ENCODE results near the gene GPR55.

DNA sequence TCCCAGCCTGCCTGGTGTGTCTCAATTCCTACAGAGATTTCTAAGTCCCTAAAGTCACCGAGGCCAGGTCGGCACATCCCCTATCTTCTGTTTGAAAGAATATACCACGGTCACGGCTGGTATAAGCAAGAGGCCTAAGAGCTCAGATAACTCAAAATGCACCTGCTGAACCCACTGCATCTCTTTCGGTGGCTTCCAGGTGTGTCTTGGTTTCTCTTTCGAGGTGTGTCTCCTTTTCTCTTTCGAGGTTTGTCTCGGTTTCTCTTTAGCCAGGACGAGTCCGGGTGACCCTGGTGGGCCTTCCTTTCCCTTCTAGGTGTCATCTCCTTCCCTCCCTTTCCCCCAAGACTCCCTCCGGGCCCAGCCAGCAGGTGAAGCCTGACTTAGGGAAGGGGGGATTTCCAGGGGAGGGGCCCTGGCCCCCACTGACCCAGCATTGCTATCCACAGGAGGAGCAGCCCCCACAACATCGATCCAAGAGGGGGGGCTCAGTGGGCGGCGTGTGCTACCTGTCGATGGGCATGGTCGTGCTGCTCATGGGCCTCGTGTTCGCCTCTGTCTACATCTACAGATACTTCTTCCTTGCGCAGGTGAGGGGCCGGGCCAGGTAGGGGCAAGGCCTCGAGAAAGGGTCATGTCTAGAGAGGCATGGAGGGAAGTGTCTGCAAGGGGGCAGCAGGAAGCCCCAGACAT is 51.9 kb downstream of the GPR55 start:
- TF ChIP-seq, protein P1, sequence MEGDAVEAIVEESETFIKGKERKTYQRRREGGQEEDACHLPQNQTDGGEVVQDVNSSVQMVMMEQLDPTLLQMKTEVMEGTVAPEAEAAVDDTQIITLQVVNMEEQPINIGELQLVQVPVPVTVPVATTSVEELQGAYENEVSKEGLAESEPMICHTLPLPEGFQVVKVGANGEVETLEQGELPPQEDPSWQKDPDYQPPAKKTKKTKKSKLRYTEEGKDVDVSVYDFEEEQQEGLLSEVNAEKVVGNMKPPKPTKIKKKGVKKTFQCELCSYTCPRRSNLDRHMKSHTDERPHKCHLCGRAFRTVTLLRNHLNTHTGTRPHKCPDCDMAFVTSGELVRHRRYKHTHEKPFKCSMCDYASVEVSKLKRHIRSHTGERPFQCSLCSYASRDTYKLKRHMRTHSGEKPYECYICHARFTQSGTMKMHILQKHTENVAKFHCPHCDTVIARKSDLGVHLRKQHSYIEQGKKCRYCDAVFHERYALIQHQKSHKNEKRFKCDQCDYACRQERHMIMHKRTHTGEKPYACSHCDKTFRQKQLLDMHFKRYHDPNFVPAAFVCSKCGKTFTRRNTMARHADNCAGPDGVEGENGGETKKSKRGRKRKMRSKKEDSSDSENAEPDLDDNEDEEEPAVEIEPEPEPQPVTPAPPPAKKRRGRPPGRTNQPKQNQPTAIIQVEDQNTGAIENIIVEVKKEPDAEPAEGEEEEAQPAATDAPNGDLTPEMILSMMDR (IDR thresholded peaks at IDR 0.05), result no peak
- TF ChIP-seq POLR2A (IDR thresholded peaks at IDR 0.05), result no peak
